Measurements from ENCODE around the gene MALT1. TPM values are rescaled to one million over a fixed set of nuclear protein-coding genes. Genes with fewer than 3 reads are reported as not detected.

The MALT1 gene
- total and polyA plus RNA-seq, 2 experiments from 2014 or later, result 5.2 to 18.8 TPM

DNA sequence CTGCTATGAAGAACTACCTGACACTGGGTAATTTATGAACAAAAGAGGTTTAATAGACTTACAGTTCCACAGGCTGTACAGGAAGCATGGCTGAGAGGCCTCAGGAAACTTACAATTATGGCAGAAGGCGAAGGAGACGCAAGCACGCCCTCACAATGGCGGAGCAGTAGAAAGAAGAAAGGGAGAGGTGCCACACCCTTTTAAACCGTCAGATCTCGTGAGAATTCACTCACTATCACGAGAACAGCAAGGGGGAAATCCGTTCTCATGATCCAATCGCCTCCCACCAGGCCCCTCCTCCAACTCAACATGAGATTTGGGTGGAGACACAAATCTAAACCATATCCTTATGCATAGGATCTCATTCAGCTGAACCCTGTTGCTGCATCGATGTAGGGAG, 108.8 kb downstream of the MALT1 start (continued):
- no peak for TF ChIP-seq CTCF (conservative IDR thresholded peaks at IDR 0.05; ENCODE audit: low read depth in 2 of 2)

DNA sequence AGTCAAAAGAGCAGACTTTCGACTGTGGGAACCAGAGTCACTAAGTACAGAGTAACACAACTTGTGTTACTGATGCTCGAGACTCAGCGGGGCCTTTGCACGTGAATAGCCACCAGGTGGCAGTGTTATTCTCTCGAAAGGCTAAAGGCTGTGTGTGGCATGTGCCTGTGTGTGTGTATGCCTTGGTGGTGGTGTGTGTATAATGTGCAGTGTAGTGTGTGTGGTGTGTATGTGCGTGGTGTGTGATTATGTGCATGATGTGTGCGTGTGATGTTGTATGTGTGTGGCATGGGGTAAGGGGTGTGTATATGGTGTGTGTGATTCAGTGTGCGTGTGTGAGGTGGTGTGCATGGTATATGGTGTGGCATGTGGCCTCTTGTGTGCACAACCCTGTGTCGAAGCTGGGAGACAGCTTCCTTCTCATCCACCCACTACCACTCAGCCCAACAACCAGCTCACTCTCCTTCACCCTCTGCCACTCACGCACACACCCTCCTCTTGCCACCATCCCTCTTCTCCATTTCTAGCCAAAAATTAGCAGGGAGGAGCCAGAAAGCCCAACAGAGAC, 110.4 kb downstream of the MALT1 start:
- ATAC-seq (peak; percentile 86), DNase-seq (ENCODE audit: low spot score) (peak; percentile 94)
- peak overlapping the region; percentile 14 for H3K27ac Mint-ChIP-seq
- H3K36me3 Mint-ChIP-seq (ENCODE audit: low read depth), result no peaks in the 10 kb centered on the region
- no peak overlapping the region for H3K4me3 Mint-ChIP-seq
- H4K20me1 ChIP-seq (replicated peaks; ENCODE audit: insufficient read depth), result no peaks in the 10 kb centered on the region
- peaks cover 4% of the 10 kb centered on the region for H3K27me3 Mint-ChIP-seq (ENCODE audit: insufficient read depth, low read depth, poor library complexity)
- H3K79me2 ChIP-seq (replicated peaks; ENCODE audit: insufficient read depth), result no peaks in the 10 kb centered on the region
- peak; percentile 15; the same call in 1 of the 2 replicates for TF ChIP-seq CREB1 (CRISPR knock-in tag; IDR thresholded peaks at IDR 0.05; ENCODE audit: low read depth)
- TF ChIP-seq ETS1 (IDR thresholded peaks at IDR 0.05), result no peak
- TF ChIP-seq CTCF (conservative IDR thresholded peaks at IDR 0.05; ENCODE audit: low read depth in 2 of 2), result peak; percentile 97 to 99
- no peak for TF ChIP-seq EZH2phosphoT487 (IDR thresholded peaks at IDR 0.05; ENCODE audit: unreplicated experiment)
- no peak for TF ChIP-seq STAT1 (IDR thresholded peaks at IDR 0.05; ENCODE audit: unreplicated experiment)
- no peaks in the 10 kb centered on the region for H3K27me3 ChIP-seq (ENCODE audit: insufficient read depth)
- no peak overlapping the region for H3K4me2 ChIP-seq
- H3K4me1 ChIP-seq (ENCODE audit: insufficient read depth), result peaks cover 16% of the 10 kb centered on the region
- no peaks in the 10 kb centered on the region for H3K36me3 ChIP-seq (ENCODE audit: insufficient read depth)
- peak overlapping the region; percentile 93 for H2AFZ ChIP-seq
- no peaks in the 10 kb centered on the region for H3K9me3 Mint-ChIP-seq
- H3F3A ChIP-seq (replicated peaks; ENCODE audit: low read depth), result peaks cover 17% of the 10 kb centered on the region
- peak overlapping the region; percentile 80 for H3K27ac ChIP-seq (ENCODE audit: low read depth)
- peaks cover 31% of the 10 kb centered on the region for H3K4me1 Mint-ChIP-seq
- H3K4me3 ChIP-seq, result no peak overlapping the region
- H3K9me2 ChIP-seq (ENCODE audit: insufficient read depth), result no peaks in the 10 kb centered on the region

- no peaks in the 10 kb centered on the region for H3K9me2 ChIP-seq (ENCODE audit: insufficient read depth)
- no peak overlapping the region for H3K4me3 ChIP-seq
- Mint-ChIP-seq H3K4me1 (peaks cover 49% of the 10 kb centered on the region), H3K27ac (no peak overlapping the region), H3K9me3 (no peaks in the 10 kb centered on the region), H3K4me3 (no peak overlapping the region), H3K27me3 (ENCODE audit: insufficient read depth, low read depth, poor library complexity) (peaks cover 6% of the 10 kb centered on the region), H3K36me3 (ENCODE audit: low read depth) (no peaks in the 10 kb centered on the region)
- H3F3A ChIP-seq (replicated peaks; ENCODE audit: low read depth), result peaks cover 17% of the 10 kb centered on the region
- H4K20me1 ChIP-seq (replicated peaks; ENCODE audit: insufficient read depth), result no peaks in the 10 kb centered on the region
- no peaks in the 10 kb centered on the region for H3K27me3 ChIP-seq (ENCODE audit: insufficient read depth)
- DNase-seq (ENCODE audit: low spot score) (peak; percentile 51), ATAC-seq (peak; percentile 55)
- H3K27ac ChIP-seq (ENCODE audit: low read depth), result no peak overlapping the region
- peak overlapping the region; percentile 55; the same call in 1 of the 2 replicates for H3K4me2 ChIP-seq
- H3K79me2 ChIP-seq (replicated peaks; ENCODE audit: insufficient read depth), result no peaks in the 10 kb centered on the region
- no peaks in the 10 kb centered on the region for H3K36me3 ChIP-seq (ENCODE audit: insufficient read depth)
- peaks cover 27% of the 10 kb centered on the region for H3K4me1 ChIP-seq (ENCODE audit: insufficient read depth)
- peak overlapping the region; percentile 74 for H2AFZ ChIP-seq
- TF ChIP-seq, protein P1, sequence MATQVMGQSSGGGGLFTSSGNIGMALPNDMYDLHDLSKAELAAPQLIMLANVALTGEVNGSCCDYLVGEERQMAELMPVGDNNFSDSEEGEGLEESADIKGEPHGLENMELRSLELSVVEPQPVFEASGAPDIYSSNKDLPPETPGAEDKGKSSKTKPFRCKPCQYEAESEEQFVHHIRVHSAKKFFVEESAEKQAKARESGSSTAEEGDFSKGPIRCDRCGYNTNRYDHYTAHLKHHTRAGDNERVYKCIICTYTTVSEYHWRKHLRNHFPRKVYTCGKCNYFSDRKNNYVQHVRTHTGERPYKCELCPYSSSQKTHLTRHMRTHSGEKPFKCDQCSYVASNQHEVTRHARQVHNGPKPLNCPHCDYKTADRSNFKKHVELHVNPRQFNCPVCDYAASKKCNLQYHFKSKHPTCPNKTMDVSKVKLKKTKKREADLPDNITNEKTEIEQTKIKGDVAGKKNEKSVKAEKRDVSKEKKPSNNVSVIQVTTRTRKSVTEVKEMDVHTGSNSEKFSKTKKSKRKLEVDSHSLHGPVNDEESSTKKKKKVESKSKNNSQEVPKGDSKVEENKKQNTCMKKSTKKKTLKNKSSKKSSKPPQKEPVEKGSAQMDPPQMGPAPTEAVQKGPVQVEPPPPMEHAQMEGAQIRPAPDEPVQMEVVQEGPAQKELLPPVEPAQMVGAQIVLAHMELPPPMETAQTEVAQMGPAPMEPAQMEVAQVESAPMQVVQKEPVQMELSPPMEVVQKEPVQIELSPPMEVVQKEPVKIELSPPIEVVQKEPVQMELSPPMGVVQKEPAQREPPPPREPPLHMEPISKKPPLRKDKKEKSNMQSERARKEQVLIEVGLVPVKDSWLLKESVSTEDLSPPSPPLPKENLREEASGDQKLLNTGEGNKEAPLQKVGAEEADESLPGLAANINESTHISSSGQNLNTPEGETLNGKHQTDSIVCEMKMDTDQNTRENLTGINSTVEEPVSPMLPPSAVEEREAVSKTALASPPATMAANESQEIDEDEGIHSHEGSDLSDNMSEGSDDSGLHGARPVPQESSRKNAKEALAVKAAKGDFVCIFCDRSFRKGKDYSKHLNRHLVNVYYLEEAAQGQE (IDR thresholded peaks at IDR 0.05; ENCODE audit: unreplicated experiment), result no peak
- TF ChIP-seq CREB1 (CRISPR knock-in tag; IDR thresholded peaks at IDR 0.05; ENCODE audit: low read depth) (no peak), CTCF (conservative IDR thresholded peaks at IDR 0.05; ENCODE audit: low read depth in 2 of 2) (no peak), ZNF114 (CRISPR knock-in tag; IDR thresholded peaks at IDR 0.05) (no peak), ZNF331 (CRISPR knock-in tag; IDR thresholded peaks at IDR 0.05; ENCODE audit: low read depth) (no peak), STAT1 (IDR thresholded peaks at IDR 0.05; ENCODE audit: unreplicated experiment) (no peak)
Measured at GRCh38 chr18:58784601-58785137, 113.4 kb downstream of the MALT1 start.
